GM12801 (cell line): ENCODE data around the gene TMEM214.

Experiments used
- TF ChIP-seq, protein P1 (sequence below): IDR thresholded peaks from one replicate; pipeline ENCODE4 v1.5.1; 2011; ENCODE audit warnings: control low read depth; ENCODE audit not compliant: insufficient read length; ENCODE audit errors: extremely low read depth

TMEM214 gene

GRCh38 chr2:27053321-27053720, 20.6 kb downstream of the TMEM214 start:
- TF ChIP-seq, protein P1, sequence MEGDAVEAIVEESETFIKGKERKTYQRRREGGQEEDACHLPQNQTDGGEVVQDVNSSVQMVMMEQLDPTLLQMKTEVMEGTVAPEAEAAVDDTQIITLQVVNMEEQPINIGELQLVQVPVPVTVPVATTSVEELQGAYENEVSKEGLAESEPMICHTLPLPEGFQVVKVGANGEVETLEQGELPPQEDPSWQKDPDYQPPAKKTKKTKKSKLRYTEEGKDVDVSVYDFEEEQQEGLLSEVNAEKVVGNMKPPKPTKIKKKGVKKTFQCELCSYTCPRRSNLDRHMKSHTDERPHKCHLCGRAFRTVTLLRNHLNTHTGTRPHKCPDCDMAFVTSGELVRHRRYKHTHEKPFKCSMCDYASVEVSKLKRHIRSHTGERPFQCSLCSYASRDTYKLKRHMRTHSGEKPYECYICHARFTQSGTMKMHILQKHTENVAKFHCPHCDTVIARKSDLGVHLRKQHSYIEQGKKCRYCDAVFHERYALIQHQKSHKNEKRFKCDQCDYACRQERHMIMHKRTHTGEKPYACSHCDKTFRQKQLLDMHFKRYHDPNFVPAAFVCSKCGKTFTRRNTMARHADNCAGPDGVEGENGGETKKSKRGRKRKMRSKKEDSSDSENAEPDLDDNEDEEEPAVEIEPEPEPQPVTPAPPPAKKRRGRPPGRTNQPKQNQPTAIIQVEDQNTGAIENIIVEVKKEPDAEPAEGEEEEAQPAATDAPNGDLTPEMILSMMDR = no peak

DNA sequence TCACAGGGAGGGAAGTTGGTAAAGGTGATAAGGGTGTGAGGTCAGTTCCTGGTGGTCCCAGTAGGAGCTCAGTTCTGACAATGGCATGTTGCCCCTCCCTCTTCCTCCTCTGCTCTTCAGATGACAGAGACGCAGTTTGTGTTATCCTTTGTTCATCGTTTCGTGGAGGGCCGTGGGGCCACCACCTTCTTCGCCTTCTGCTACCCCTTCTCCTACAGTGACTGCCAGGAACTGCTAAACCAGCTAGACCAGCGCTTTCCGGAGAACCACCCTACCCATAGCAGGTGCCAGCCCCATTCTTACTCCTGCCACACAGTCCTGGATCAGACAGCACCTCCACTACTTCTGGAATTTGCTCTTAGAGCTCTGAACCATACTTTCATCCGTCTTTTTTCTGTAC, 21.0 kb downstream of the TMEM214 start:
- TF ChIP-seq, protein P1 = no peak

DNA sequence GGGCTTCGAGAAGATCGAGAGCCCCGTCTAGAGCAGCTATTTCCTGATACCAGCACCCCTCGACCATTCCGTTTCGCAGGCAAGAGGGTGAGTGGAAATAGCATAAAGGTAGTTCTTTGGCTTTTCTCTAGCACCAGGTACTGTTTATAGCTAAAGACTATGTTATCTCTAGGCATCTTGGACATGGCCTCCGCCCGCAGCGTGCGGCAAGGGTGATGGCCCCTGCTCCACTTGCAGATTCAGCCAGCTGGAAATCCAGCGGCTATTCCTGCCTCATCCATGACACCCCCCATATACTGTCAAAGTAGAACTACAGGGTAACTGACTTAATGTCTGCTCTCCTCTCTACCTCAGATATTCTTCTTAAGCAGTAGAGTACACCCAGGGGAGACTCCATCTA, 22.0 kb downstream of the TMEM214 start:
- TF ChIP-seq, protein P1 = no peak

DNA sequence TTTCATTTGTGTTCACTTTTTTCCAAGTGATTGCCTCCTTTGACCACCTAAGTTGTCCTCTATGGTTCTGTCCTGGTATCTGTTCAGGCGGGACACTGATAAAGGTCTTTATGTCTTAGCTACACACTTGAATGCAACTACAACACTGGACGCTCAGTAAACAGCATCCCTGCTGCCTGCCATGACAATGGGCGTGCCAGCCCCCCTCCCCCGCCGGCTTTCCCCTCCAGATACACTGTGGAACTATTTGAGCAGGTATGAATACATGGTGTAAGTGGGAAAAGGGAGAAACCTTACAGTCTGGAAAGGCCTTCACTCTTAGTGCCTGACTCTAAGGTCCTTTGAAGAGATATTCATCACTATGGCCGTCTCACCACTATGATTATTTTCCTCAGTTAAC, 24.4 kb downstream of the TMEM214 start:
- TF ChIP-seq, protein P1 = no peak

DNA sequence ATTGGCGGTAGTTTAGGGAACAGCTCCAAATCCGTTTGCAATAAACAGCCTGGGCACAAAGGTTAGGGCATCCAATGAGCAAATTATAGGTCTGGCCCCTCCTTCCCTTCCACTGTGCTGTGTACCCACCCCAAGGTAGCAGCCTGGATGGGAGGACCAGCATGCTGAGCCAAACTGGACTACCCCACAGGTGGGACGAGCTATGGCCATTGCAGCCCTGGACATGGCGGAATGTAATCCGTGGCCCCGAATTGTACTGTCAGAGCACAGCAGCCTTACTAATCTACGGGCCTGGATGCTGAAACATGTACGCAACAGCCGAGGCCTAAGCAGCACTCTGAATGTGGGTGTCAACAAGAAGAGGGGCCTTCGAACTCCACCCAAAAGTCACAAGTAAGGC, 25.4 kb downstream of the TMEM214 start:
- TF ChIP-seq, protein P1 = no peak

DNA sequence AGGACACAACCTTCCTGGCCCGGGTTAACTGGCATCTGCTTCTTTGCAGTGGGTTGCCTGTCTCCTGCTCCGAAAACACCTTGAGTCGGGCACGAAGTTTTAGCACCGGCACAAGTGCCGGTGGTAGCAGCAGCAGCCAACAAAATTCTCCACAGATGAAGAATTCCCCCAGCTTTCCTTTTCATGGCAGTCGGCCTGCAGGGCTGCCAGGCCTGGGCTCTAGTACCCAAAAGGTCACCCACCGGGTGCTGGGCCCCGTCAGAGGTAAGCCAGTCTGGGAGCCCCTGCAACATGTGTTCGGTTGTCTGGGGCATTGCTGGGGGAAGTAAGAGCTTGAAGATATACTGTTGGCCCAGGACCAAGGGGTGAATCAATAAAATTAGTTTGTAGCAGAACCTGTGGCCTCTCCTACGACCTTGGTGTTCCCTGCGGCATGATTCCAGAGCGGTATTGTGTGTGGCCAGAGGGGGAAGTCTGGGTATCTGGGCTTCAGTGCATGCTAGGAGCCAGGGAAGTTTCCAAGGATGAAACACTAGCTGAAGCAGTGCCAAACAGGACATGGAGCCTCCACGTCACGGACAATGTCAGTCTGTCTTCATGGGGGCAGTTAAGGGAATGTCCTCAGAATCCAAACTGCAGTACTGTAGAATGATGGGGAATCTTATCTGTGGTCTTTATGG, 26.5 kb downstream of the TMEM214 start:
- TF ChIP-seq, protein P1 = no peak

- TF ChIP-seq, protein P1 = no peak
These were observed 27.6 kb downstream of the TMEM214 start for GRCh38 chr2:27060323-27060722.
